GM12873 (cell line): Measurements from ENCODE around the gene MXD4.

ENCODE experiments used
- CTCF ChIP-seq: IDR thresholded peaks from 2 replicates; pipeline ENCODE4 v1.5.1; 2012; ENCODE audit warnings: low read depth, mild to moderate bottlenecking, moderate library complexity, low read length, control low read depth; ENCODE audit not compliant: insufficient read depth; ENCODE audit errors: missing control alignments

MXD4 gene

GRCh38 chr4:2296631-2297601 is 35.0 kb upstream of the MXD4 start:
- TF ChIP-seq CTCF, result no peak

DNA sequence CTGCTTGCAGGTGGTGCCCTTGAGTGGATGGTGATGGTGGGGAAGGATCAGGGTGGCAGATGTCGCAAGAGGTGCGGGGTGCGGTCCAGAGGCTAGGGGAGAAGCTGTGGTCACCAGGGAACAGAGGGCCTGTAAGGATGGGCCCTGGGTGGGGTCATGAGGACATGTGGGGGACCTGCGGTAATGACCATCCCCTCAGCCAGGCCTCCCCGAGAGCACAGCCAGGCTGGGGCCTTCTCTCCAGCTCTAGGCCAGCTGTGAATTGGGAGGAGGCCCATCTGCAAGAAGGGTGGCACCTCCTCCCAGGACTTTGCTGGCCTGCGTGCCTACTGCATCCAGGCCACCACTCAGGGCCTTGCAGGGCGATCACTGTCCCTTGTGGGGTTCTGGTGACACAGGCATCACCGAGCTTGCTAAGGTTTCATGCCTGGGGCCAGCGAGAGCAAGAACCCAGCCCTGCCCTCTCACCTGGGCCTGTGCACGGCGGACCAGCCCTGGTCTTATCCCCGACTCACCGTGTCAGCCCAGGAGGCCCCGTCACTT is 34.1 kb upstream of the MXD4 start:
- no peak for TF ChIP-seq CTCF

DNA sequence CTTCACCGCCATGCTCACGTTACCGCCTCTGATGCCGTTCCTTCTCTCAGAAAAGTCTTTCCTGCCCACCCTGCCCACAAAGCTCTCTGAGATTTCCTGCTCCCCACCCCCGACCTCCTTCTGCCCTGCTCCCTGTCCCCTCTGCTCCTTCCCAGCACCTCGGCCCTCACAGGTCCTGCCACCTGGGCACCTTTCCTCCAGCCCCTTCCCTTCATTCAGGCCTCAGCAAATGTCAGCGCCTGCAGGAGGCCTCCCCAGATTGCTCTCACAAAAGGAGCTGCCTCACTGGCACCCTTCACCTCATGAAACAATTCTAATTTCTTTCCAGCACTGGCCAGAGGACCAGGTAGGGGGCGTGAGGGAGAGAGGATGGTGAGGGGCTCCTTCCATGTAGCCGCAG is 33.6 kb upstream of the MXD4 start:
- no peak for TF ChIP-seq CTCF

- no peak for TF ChIP-seq CTCF
These were observed 30.8 kb upstream of the MXD4 start for GRCh38 chr4:2292646-2293108.

GRCh38 chr4:2291705-2292645 is 30.1 kb upstream of the MXD4 start:
- TF ChIP-seq CTCF, result no peak

- no peak for TF ChIP-seq CTCF
These were observed 29.2 kb upstream of the MXD4 start for GRCh38 chr4:2290974-2291704.
